B cell (primary cell): Measurements from ENCODE around the gene CLASP1. TPM values are rescaled to one million over a fixed set of nuclear protein-coding genes. Genes with fewer than 3 reads are reported as not detected.

Experiments used
- ATAC-seq: fragments of 200-7000 bp; cut with Tn5 transposase; one replicate; pipeline ENCODE4 v1.10.0; 2021; ENCODE audit warnings: low read depth, mild to moderate bottlenecking, moderate number of reproducible peaks, moderate library complexity
- CTCF ChIA-PET: fragments of 350-600 bp; sonication (Branson Sonifier 250); formaldehyde crosslinking; loops from one replicate; lab custom pipeline; 2021; ENCODE audit warnings: antibody characterized with exemption, inconsistent platforms; lab: Charles Lee
- POLR2A ChIA-PET: fragments of 350-600 bp; sonication (Branson Sonifier 250); formaldehyde crosslinking; loops from one replicate; lab custom pipeline; 2021; ENCODE audit warnings: antibody characterized with exemption; lab: Charles Lee
- DNase-seq: peaks from one replicate; pipeline ENCODE4 v3.0.0; 2013
- H2AFZ ChIP-seq: 2 replicates; pipeline ENCODE4 v1.6.1; 2012; ENCODE audit warnings: mild to moderate bottlenecking, low read depth, low read length; ENCODE audit not compliant: insufficient read depth, poor library complexity, severe bottlenecking
- H3K27ac ChIP-seq, 2 donors: 1 replicate in 1 of 2; 2 replicates in 1 of 2; pipeline ENCODE4 v1.5.1; 2012 to 2013; ENCODE audit warnings: low read length in 2 of 2, mild to moderate bottlenecking in 2 of 2, moderate library complexity in 1 of 2
- H3K27me3 ChIP-seq, 4 experiments: fragments of 200-600 bp in 1 of 4; sonication (generic) in 1 of 4; replicated peaks in 1 of 4; 1 replicate in 2 of 4; 2 replicates in 2 of 4; pipeline versions ENCODE4 v1.6.1 to v1.7.0; 2013 to 2016; ENCODE audit warnings: low read length in 3 of 4, mild to moderate bottlenecking in 2 of 4, mixed read lengths in 1 of 4, moderate library complexity in 1 of 4; ENCODE audit not compliant: insufficient read depth in 4 of 4, control insufficient read depth in 3 of 4; ENCODE audit errors: control extremely low read depth in 1 of 4
- H3K36me3 ChIP-seq, 2 experiments: replicated peaks in 1 of 2; 1 replicate in 1 of 2; 2 replicates in 1 of 2; pipeline versions ENCODE4 v1.6.1 to v1.7.1; 2013; ENCODE audit warnings: low read length in 1 of 2; ENCODE audit not compliant: insufficient read depth in 2 of 2, control insufficient read depth in 1 of 2; ENCODE audit errors: control extremely low read depth in 1 of 2, extremely low read depth in 1 of 2
- H3K4me1 ChIP-seq, 2 donors: fragments of 200-600 bp in 1 of 2; sonication (generic) in 1 of 2; 1 replicate in 1 of 2; 2 replicates in 1 of 2; pipeline versions ENCODE4 v1.5.1 to v1.6.1; 2013 to 2017; ENCODE audit warnings: low read length in 2 of 2; ENCODE audit not compliant: control insufficient read depth in 2 of 2, insufficient read depth in 2 of 2
- H3K4me2 ChIP-seq: replicated peaks from 2 replicates; pipeline ENCODE3; 2012; ENCODE audit warnings: mild to moderate bottlenecking, low read depth, low read length; ENCODE audit not compliant: poor library complexity, severe bottlenecking
- H3K4me3 ChIP-seq, 5 experiments: fragments of 200-600 bp in 1 of 5; sonication (generic) in 1 of 5; 1 replicate in 3 of 5; 2 replicates in 2 of 5; pipeline versions ENCODE4 v1.5.1 to v1.7.0; 2011 to 2016; ENCODE audit warnings: low read length in 4 of 5, mild to moderate bottlenecking in 4 of 5, low read depth in 2 of 5, control low read depth in 1 of 5, moderate library complexity in 1 of 5; ENCODE audit not compliant: insufficient read depth in 1 of 5; ENCODE audit errors: control extremely low read depth in 1 of 5, extremely low read depth in 1 of 5
- H3K79me2 ChIP-seq: fragments of 200-600 bp; sonication (generic); one replicate; pipeline ENCODE4 v1.6.0; 2016; ENCODE audit warnings: low read length; ENCODE audit not compliant: control insufficient read depth, insufficient read depth
- H3K9ac ChIP-seq: fragments of 200-600 bp; sonication (generic); 2 replicates; pipeline ENCODE4 v1.6.1; 2017; ENCODE audit warnings: mild to moderate bottlenecking, low read length, moderate library complexity
- H3K9me3 ChIP-seq, 3 donors: one replicate each; pipeline versions ENCODE4 v1.6.1 to v1.7.1; 2013; ENCODE audit warnings: low read length in 2 of 3; ENCODE audit not compliant: control insufficient read depth in 2 of 3, insufficient read depth in 1 of 3; ENCODE audit errors: control extremely low read depth in 1 of 3
- H4K20me1 ChIP-seq: 2 replicates; pipeline ENCODE4 v1.6.0; 2012; ENCODE audit warnings: mild to moderate bottlenecking, low read length; ENCODE audit not compliant: insufficient read depth, control insufficient read depth, poor library complexity, severe bottlenecking
- H3K27ac Mint-ChIP-seq: one replicate; pipeline ENCODE4 v1.8.0; 2021; ENCODE audit warnings: mixed read lengths
- H3K27me3 Mint-ChIP-seq: one replicate; pipeline ENCODE4 v1.8.0; 2021; ENCODE audit warnings: mixed read lengths
- H3K4me1 Mint-ChIP-seq: one replicate; pipeline ENCODE4 v1.8.0; 2021; ENCODE audit warnings: mixed read lengths
- H3K4me3 Mint-ChIP-seq: one replicate; pipeline ENCODE4 v1.8.0; 2021; ENCODE audit warnings: mixed read lengths
- H3K9me3 Mint-ChIP-seq: one replicate; pipeline ENCODE4 v1.8.0; 2022; ENCODE audit warnings: mixed read lengths; ENCODE audit not compliant: insufficient read depth
- CTCF ChIP-seq: fragments of 200-600 bp; IDR thresholded peaks from one replicate; pipeline ENCODE4 v1.8.0; 2022; ENCODE audit warnings: antibody characterized with exemption, mild to moderate bottlenecking
- EZH2 ChIP-seq: IDR thresholded peaks from 2 replicates; pipeline ENCODE4 v1.6.1; 2012; ENCODE audit warnings: borderline replicate concordance, low read depth, mild to moderate bottlenecking, moderate library complexity, low read length; ENCODE audit not compliant: insufficient read depth, poor library complexity, severe bottlenecking
- WGBS: methylation state at CpG from one replicate; pipeline ENCODE4 v1.1.5; 2013; ENCODE audit warnings: missing lambda C conversion rate; ENCODE audit not compliant: insufficient coverage; 5-methylcytosine and 5-hydroxymethylcytosine counted together
- intact Hi-C: fragments of 100-400 bp; cut with micrococcal nuclease; formaldehyde crosslinking; loops from one replicate; pipeline ENCODE4 v1.10.0; 2022
- polyA plus RNA-seq: library from polyadenylated mRNA; depleted of rRNA; stranded (reverse); fragments of >200 nt; gene quantifications from 2 replicates; pipeline ENCODE4 v1.2.3, GENCODE V29; 2012
- total RNA-seq, 2 donors: library from RNA; stranded (reverse); fragments of 120-200 nt in 1 of 2; gene quantifications; 1 replicate in 1 of 2; 2 replicates in 1 of 2; pipeline versions ENCODE4 v1.2.3 to v1.2.4, GENCODE V29; 2013 to 2022

CLASP1 gene
- total and polyA plus RNA-seq, 2 donors (not counting 1 experiment from before 2014, with no cell fraction given) = 8.7 to 88.0 TPM

GRCh38 chr2:121343191-121343590, 306.1 kb downstream of the CLASP1 start:
- POLR2A ChIA-PET = no interaction called here
- DNase-seq (no peak), ATAC-seq (no peak)
- Histone ChIP-seq H4K20me1 (no peaks in the 10 kb centered on the region), H3K4me3 (no peak overlapping the region), H3K36me3 (peaks cover 4 to 64% of the 10 kb centered on the region in 2 experiments), H3K4me1 (no peaks in the 10 kb centered on the region), H3K79me2 (no peaks in the 10 kb centered on the region), H3K27ac (no peak overlapping the region), H3K9me3 (no peaks in the 10 kb centered on the region), H3K9ac (no peak overlapping the region), H3K4me2 (no peak overlapping the region), H3K27me3 (no peaks in the 10 kb centered on the region), H2AFZ (no peak overlapping the region)
- Mint-ChIP-seq H3K27me3 (no peaks in the 10 kb centered on the region), H3K9me3 (no peaks in the 10 kb centered on the region), H3K4me3 (no peak overlapping the region), H3K4me1 (no peaks in the 10 kb centered on the region), H3K27ac (no peak overlapping the region)
- 90% methylated on average over 1 of the region's 2 CpGs for WGBS
- intact Hi-C loops = no loop called here
- CTCF ChIA-PET = no interaction called here
- TF ChIP-seq CTCF = no peak

GRCh38 chr2:121342751-121343150, 306.5 kb downstream of the CLASP1 start:
- Histone ChIP-seq H3K79me2 (no peaks in the 10 kb centered on the region), H3K27ac (no peak overlapping the region), H3K9ac (no peak overlapping the region), H3K27me3 (no peaks in the 10 kb centered on the region), H3K4me1 (no peaks in the 10 kb centered on the region), H3K36me3 (peaks cover 2 to 60% of the 10 kb centered on the region in 2 experiments), H3K4me3 (no peak overlapping the region), H4K20me1 (no peaks in the 10 kb centered on the region), H3K9me3 (no peaks in the 10 kb centered on the region), H3K4me2 (no peak overlapping the region), H2AFZ (no peak overlapping the region)
- CTCF ChIA-PET = no interaction called here
- POLR2A ChIA-PET = no interaction called here
- DNase-seq = no peak
- ATAC-seq = no peak
- H3K27ac Mint-ChIP-seq = no peak overlapping the region
- TF ChIP-seq CTCF = no peak
- TF ChIP-seq EZH2 = no peak
- H3K4me3 Mint-ChIP-seq = no peak overlapping the region
- intact Hi-C loops = no loop called here
- H3K27me3 Mint-ChIP-seq = no peaks in the 10 kb centered on the region
- no peaks in the 10 kb centered on the region for H3K4me1 Mint-ChIP-seq
- WGBS = no CpG with 5 or more reads among the region's 5 CpGs
- no peaks in the 10 kb centered on the region for H3K9me3 Mint-ChIP-seq
